ENCODE data around the gene AVP.
A peak's percentile ranks its signal among the peaks of the same experiment; 100 is the strongest.

Gene AVP

GRCh38 chr20:3109350-3110302 is 25.1 kb upstream of the AVP start:
- no peak for DNase-seq

GRCh38 chr20:3107464-3108025 is 23.0 kb upstream of the AVP start:
- no peak for DNase-seq

- DNase-seq = peak; percentile 8
Measured at GRCh38 chr20:3106658-3107463, 22.3 kb upstream of the AVP start.

DNA sequence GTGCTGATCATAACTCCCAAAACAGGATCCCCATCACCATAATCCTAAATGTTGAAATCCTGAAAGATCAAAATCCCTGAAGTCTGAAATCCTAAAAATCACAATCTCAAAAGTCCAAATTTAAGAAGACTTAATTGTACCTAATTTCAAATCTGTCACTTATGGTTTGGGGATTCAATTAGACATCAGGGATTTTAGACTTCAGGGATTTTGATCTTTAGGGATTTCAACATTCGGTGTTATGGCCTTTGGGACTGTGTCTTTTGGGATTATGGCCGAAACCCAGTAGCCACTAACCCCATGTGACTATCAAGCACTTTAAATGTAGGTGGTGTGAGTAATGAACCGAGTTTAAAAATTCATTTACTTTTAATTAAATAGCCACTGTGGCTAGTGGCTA is 21.7 kb upstream of the AVP start:
- no peak for DNase-seq

GRCh38 chr20:3105256-3106137 is 21.0 kb upstream of the AVP start:
- no peak for DNase-seq

DNA sequence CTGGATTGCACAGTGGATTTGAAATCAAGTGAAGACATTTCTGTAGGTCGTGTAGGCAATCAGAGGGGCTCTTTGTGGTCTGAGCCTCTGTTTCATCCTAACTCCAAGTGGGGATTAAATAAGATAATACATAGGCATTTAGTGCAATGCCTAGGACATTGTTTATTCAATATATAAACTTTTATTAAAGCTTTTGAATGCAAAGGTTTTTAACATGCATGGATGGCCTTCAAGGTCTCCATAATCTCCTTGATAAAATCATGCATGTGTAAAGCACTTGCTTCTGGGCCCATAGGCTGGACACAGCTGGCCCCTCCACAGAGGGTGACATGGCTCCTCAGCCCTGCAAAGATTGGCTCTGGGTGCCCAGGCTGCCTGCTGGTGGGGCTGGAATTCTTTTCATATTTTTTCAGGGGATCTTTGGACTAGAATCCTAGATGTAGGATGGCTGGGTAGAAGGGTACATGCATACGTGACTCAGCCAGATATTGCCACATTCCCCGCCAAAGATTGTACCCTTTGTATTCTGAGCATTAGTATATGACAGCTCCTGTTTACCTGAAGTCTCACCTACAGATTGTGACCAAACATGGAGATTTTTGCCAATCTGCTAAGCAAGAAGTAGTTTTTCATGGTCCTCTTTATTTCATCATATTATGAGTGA is 19.0 kb upstream of the AVP start:
- DNase-seq = no peak

GRCh38 chr20:3102575-3103368 is 18.2 kb upstream of the AVP start:
- DNase-seq = no peak

DNA sequence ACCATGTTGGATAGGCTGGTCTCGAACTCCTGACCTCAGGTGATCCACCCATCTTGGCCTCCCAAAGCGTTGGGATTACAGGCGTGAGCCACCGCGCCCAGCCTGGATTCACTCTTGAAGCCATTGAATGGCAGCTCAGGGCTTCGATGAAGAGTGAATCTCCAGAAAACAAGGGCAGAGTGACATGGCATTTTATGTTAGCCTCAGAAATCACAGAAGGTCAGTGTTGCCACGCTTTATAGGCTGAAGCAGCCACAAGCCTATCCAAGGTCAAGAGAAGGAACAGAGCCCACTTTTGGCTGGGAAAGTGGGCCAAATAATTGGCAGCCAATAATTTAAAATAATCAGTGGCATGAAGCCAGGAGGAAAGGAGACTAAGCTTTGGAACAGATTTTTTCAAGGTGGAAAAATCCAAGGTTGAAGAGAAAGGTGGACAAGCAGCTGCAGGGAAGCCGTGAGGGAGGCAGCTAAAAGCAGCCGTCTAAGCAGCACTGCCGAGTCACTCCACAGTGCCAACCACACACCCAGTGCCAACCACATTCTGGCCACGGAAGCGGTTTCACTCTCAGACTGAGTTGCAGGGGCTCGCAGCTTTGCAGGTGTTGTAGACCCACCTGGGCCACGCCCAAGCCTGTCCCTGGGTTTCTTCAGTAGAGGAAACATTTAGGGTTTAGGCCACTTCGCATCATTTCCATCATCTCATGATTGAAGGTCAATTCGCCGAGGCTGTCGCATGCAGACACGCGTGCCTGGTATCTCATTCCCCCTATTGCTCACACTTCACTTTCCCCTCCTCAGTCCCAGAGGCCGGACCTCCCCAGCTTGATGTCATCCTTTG is 17.4 kb upstream of the AVP start:
- no peak for DNase-seq

DNA sequence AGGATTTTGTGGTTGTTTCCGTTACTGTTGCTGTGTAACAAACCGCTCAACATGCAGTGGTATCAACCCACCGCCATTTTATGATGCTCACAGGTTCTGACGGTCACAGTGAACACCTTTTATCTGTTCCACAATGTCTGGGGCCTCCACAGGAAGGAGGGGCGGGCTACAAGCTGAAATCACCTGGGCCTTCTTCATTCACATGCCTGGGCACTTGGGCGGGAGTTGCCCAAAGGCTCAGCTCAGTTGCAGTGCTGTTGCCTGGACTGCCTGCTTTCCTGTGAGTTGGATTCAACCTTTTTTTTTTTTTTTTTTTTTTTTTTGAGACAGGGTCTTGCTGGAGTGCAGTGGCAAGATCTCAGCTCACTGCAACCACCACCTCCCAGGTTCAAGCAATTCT is 16.7 kb upstream of the AVP start:
- no peak for DNase-seq

DNA sequence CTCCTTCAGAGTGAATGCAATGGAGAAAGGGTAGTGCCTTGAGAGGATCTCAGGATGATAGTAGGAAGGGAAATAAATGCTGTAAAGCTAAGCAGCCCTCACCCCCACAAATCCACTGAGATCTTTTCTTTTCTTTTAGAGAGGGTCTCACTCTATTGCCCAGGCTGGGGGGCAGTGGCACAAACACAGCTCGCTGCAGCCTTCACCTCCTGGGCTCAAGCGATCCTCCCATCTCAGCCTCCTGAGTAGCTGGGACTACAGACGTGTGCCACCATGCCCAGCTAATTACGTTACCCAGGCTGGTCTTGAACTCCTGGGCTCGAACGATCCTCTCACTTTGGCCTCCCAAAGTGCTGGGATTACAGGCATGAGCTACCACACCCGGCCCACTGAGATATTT is 16.0 kb upstream of the AVP start:
- no peak for DNase-seq

DNA sequence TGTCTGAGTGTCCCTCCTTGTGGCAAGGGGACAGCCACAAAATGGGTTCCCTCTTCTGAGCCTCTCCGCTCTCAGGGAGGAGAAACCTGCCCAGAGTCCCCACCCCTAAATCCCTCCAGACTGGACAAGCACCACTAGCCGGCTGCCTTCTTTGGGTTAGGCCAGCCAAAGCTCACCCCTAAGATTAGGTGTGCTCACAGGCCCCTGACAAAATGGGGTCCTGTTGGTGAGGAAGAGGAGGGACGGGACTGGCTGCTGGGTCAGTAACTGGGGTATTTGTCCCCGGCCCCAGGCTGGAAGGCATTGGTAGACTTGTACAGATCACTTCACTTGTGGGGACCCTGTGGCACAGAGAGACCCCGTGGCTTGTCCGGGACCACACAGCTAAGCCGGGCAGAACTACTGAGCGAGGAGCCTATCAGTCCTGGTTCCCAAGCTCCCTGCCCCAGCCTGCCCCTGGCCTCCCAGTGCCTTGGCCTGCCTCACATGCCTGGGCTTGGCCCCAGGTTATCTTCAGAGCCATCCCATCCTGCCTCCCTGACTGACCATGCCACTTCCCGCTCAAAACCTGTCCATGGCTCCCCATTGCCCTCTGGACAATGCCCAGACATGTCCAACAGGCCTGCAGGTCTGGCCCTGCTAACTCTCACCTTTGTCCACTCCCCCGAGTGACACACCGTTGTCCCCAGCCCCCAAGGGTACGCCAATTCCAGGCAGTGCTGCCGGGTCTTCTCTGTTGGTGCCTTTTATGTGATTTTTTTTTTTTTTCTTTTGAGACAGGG is 10.5 kb upstream of the AVP start:
- no peak for DNase-seq

DNA sequence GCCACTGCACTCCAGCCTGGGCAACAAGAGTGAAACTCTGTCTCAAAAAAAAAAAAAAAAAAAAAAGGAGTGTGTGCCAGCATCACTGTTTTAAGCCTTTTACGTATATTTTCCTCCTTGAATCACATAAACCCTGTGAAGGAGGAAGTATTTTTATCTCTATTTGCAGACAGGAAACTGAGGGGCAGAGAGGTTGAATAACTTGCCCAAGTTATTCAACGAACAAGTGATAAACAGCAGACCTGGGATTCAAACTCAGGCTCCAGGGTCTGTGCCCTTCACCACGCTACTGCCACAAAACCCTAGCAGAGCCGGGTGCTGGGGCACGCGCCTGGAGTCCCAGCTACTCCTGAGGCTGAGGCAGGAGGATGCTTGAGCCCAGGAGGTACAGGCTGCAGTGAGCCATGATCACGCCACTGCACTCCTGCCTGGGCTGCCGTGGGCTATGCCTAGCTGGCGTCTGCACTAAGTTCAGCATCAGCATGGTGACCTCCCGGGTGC is 9.4 kb upstream of the AVP start:
- no peak for DNase-seq

- DNase-seq = no peak
Measured at GRCh38 chr20:3092611-3093379, 8.3 kb upstream of the AVP start.

GRCh38 chr20:3090565-3090964 is 6.0 kb upstream of the AVP start:
- DNase-seq = no peak

DNA sequence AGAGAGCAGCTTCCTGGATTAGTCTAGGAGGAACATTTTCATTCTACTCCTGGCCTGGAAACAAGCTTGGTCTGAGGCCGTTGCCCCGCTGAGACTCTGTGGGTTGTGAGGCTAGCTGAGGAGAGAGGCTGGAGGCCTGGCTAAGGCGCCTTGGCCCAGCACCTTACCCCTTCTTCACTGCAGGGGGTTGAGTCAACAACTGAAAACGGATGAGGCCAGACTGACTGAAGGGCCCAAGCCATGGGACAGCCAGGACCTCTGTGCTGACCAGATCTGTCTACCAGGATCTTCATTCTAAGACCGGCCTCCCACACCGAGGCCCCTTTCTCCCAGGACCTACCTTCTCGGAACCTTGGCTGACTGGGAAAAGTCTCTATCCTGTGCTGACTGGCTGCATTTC is 3.5 kb upstream of the AVP start:
- DNase-seq = no peak

DNA sequence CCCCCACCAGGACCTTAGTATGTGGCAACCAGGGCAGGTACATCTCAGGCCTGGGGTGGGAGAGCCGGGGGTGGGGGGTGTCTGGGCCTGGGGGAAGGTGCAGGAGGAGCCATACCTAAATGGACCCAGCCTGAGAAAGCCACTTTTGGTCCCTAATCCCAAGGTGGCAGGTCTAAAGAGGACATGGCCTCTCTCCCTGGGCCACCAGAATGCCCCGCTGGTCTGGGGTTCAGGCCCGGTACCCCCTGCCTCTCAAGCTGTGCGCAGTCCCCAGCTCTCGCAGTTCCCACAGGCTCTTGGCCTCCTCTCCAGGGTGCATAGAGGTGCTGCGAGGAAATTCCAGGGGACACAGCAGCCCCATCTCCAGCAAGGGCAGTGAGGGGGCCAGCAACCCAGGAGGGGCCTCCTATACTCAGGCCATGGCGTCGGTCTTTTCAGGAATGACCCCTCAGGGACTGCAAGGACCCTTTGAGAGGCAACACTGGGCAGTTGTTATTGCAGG is 1.1 kb upstream of the AVP start:
- no peak for DNase-seq

DNA sequence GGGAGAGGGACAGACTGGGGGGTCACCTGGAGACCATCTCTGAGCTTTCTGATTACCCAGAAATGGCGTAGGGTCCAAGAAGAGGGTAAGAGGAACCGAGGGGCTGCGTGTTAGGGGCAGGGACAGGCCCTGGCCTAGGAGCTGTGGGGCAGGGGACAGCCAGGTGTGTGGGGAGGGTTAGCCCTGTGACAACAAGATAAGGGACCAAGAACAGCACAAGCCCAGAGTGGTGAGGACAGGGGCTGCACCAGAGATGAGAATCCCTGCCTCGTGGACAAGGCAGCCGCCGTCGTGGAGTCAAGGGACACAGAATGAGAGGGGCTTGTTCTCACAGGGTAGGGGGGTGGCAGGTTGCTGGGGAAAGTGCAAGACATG is 449 bp upstream of the AVP start:
- no peak for DNase-seq

Data from NCI-H2171 (cell line).